ENCODE results near the gene PRCC. TPM values are rescaled to one million over a fixed set of nuclear protein-coding genes. Genes with fewer than 3 reads are reported as not detected.
A peak's percentile ranks its signal among the peaks of the same experiment; 100 is the strongest.

Gene PRCC
- total and polyA plus RNA-seq, 2 of the 13 experiments (the other 11 are each of a cell fraction or from before 2014, with no cell fraction given), result 24.2 to 40.5 TPM

- no peak for TF ChIP-seq HOXA9 (CRISPR knock-in tag; IDR thresholded peaks at IDR 0.05; ENCODE audit: borderline replicate concordance)
- peak; percentile 11; the same call in 1 of the 2 replicates for TF ChIP-seq MYC (CRISPR knock-in tag; IDR thresholded peaks at IDR 0.05; ENCODE audit: borderline replicate concordance)
- no peak for TF ChIP-seq GABPA (IDR thresholded peaks at IDR 0.05; ENCODE audit: low read depth, low read length)
- TF ChIP-seq GABPA (CRISPR knock-in tag; IDR thresholded peaks at IDR 0.05; ENCODE audit: low read depth), result no peak
- TF ChIP-seq DMAP1 (CRISPR knock-in tag; IDR thresholded peaks at IDR 0.05), result no peak; the same call in 1 of the 2 replicates
- TF ChIP-seq HDAC1 (CRISPR knock-in tag; IDR thresholded peaks at IDR 0.05), result no peak
- TF ChIP-seq ZNF460 (CRISPR knock-in tag; IDR thresholded peaks at IDR 0.05; ENCODE audit: borderline replicate concordance), result no peak
- TF ChIP-seq ERF (CRISPR knock-in tag; IDR thresholded peaks at IDR 0.05), result 0 out of 2 replicates have a peak, but pooled peaks have one; percentile 8
- no peak for TF ChIP-seq NR1H2 (CRISPR knock-in tag; IDR thresholded peaks at IDR 0.05; ENCODE audit: borderline replicate concordance, low read depth)
- TF ChIP-seq TBL1XR1 (IDR thresholded peaks at IDR 0.05; ENCODE audit: borderline replicate concordance, low read length, partially characterized antibody), result no peak
- TF ChIP-seq ZNF629 (CRISPR knock-in tag; conservative IDR thresholded peaks at IDR 0.05), result no peak
- TF ChIP-seq CENPT (CRISPR knock-in tag; IDR thresholded peaks at IDR 0.05; ENCODE audit: low read depth), result no peak
- 0 out of 2 replicates have a peak, but pooled peaks have one; percentile 0 for TF ChIP-seq BORCS8-MEF2B (CRISPR knock-in tag; IDR thresholded peaks at IDR 0.05)
- TF ChIP-seq ZEB1 (IDR thresholded peaks at IDR 0.05; ENCODE audit: insufficient replicate concordance, low read depth), result peak; percentile 73
- TF ChIP-seq HMG20B (CRISPR knock-in tag; conservative IDR thresholded peaks at IDR 0.05), result no peak
- TF ChIP-seq ARID3A (IDR thresholded peaks at IDR 0.05; ENCODE audit: low read depth, low read length), result no peak
- TF ChIP-seq ELF4 (CRISPR knock-in tag; IDR thresholded peaks at IDR 0.05; ENCODE audit: borderline replicate concordance), result no peak
These were observed 17.1 kb upstream of the PRCC start (continued) for GRCh38 chr1:156750191-156750672.
